Progenitor cell of endocrine pancreas (in vitro differentiated cells): ENCODE results near the gene ALOX15. TPM values are rescaled to one million over a fixed set of nuclear protein-coding genes. Genes with fewer than 3 reads are reported as not detected.
A peak's percentile ranks its signal among the peaks of the same experiment; 100 is the strongest.

Source experiments
- DNase-seq: peaks from one replicate; pipeline ENCODE4 v3.0.0; 2021; ENCODE audit warnings: low spot score; ENCODE audit not compliant: unreplicated experiment
- H3K27ac Mint-ChIP-seq: 2 replicates; pipeline ENCODE4 v1.8.0; 2021; ENCODE audit warnings: mild to moderate bottlenecking, moderate library complexity, mixed read lengths
- H3K27me3 Mint-ChIP-seq: 2 replicates; pipeline ENCODE4 v1.8.0; 2021; ENCODE audit warnings: mixed read lengths
- H3K36me3 Mint-ChIP-seq: 2 replicates; pipeline ENCODE4 v1.8.0; 2022; ENCODE audit warnings: mixed read lengths; ENCODE audit not compliant: insufficient read depth
- H3K4me1 Mint-ChIP-seq: 2 replicates; pipeline ENCODE4 v1.8.0; 2021; ENCODE audit warnings: low read depth, mixed read lengths
- H3K4me3 Mint-ChIP-seq: 2 replicates; pipeline ENCODE4 v1.8.0; 2021; ENCODE audit warnings: low read depth, mild to moderate bottlenecking, moderate library complexity, mixed read lengths
- H3K9me3 Mint-ChIP-seq: 2 replicates; pipeline ENCODE4 v1.8.0; 2021; ENCODE audit warnings: low read depth, mixed read lengths
- CTCF ChIP-seq: fragments of 200-600 bp; sonication (generic); IDR thresholded peaks from one replicate; pipeline ENCODE4 v1.5.0; 2021; ENCODE audit warnings: antibody characterized with exemption, mild to moderate bottlenecking; ENCODE audit not compliant: unreplicated experiment
- total RNA-seq: library from RNA; stranded (reverse); gene quantifications from 2 replicates; pipeline ENCODE4 v1.2.1, GENCODE V29; 2021

Gene ALOX15
- total RNA-seq, 1 donor from 2014 or later, result 0.69 TPM

DNA sequence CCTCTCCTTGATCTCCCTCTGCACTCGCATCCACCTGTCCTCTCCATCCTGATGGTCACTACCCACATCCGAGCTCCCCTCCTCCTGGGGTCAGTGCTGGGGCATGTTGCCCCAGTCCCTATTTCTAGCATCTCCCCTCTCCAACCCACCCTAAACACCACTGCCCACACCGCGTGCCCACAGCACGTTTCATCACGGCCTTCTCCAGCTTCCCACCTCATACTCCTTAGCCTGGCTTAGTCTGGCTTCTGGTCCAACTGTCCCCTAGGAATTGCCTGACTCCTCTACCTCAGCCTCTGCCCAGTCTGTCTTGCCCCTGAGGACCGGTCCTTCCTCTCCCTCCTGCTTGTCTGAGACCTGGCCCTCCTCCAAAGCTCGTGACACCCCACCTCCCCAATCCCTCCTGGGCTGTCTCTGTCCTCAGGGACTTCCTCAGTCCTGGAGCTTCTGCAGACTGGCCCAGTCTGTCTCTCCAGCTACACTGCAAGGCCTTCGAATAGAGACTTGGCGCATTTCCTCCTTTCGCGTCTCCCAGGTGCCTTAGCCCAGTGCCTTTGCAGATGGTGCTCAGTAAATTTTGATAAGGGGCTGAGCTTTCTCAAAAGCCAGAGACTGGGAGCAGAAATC lies 4.9 kb downstream of the ALOX15 start:
- Mint-ChIP-seq H3K27me3 (peaks cover 78% of the 10 kb centered on the region), H3K9me3 (no peaks in the 10 kb centered on the region), H3K27ac (no peak overlapping the region), H3K4me1 (peaks cover 6% of the 10 kb centered on the region), H3K36me3 (no peaks in the 10 kb centered on the region), H3K4me3 (no peak overlapping the region)
- DNase-seq, result no peak
- no peak for TF ChIP-seq CTCF

DNA sequence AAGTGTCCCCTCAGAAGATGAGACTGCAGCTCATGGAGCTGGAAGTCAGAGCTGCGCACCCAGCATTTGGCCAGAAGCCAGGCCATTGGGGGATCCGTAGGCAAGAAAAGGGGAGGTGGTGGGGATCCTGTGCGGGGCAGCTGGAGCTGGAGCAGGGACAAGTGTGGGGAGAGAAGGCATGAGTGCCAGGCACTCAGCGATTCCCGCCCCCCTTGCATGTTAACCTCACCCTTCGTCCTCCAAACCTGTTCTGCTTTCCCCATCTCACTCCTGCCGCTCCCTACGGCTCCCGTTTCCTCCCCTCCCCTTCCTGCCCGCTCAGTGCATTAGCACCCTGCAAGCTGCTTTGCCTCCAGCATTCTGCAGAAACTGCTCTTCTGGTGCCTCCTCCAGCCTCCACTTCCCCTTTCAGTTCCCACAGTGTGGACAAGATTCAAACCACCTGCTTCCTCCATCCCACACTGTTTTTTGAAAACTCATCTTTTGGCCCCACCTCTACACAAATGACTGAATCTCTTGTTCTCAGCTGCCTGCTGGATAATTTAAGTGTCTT lies 5.6 kb downstream of the ALOX15 start:
- no peaks in the 10 kb centered on the region for H3K36me3 Mint-ChIP-seq
- H3K27me3 Mint-ChIP-seq, result peaks cover 71% of the 10 kb centered on the region
- no peak for TF ChIP-seq CTCF
- no peak overlapping the region for H3K4me3 Mint-ChIP-seq
- H3K9me3 Mint-ChIP-seq, result no peaks in the 10 kb centered on the region
- H3K4me1 Mint-ChIP-seq, result peaks cover 4% of the 10 kb centered on the region
- DNase-seq, result no peak
- peak overlapping the region; percentile 38 for H3K27ac Mint-ChIP-seq

- no peaks in the 10 kb centered on the region for H3K9me3 Mint-ChIP-seq
- no peaks in the 10 kb centered on the region for H3K36me3 Mint-ChIP-seq
- H3K27ac Mint-ChIP-seq, result no peak overlapping the region
- DNase-seq, result no peak
- H3K27me3 Mint-ChIP-seq, result peaks cover 68% of the 10 kb centered on the region
- TF ChIP-seq CTCF, result no peak
- H3K4me3 Mint-ChIP-seq, result no peak overlapping the region
- H3K4me1 Mint-ChIP-seq, result peaks cover 2% of the 10 kb centered on the region
Measured at GRCh38 chr17:4634976-4635375, 6.5 kb downstream of the ALOX15 start.

GRCh38 chr17:4633643-4634042 lies 7.8 kb downstream of the ALOX15 start:
- no peak for DNase-seq

DNA sequence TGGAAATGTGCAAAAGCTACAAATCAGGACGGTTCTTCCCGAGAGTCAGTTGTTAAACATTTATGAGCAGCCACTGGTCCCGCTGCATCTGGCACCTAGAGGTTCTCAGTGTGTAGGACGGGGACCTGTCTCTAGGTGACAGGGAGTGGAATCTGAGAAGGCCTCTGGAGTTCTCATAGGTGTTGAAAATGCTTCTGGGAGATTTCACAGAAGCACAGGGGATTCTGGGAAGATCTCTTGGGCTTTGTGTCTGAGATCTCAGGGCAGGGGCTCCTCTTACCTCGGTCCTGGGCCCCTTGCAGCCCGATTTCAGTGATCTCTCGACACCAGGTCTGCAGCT lies 8.9 kb downstream of the ALOX15 start:
- TF ChIP-seq CTCF, result no peak
- DNase-seq, result no peak
- Mint-ChIP-seq H3K9me3 (no peaks in the 10 kb centered on the region), H3K36me3 (no peaks in the 10 kb centered on the region), H3K27me3 (peaks cover 51% of the 10 kb centered on the region), H3K4me3 (no peak overlapping the region), H3K27ac (no peak overlapping the region), H3K4me1 (no peaks in the 10 kb centered on the region)

More at GRCh38 chr17:4633643-4634042, 7.8 kb downstream of the ALOX15 start:
- no peaks in the 10 kb centered on the region for H3K9me3 Mint-ChIP-seq
- H3K4me1 Mint-ChIP-seq, result no peaks in the 10 kb centered on the region
- H3K4me3 Mint-ChIP-seq, result no peak overlapping the region
- H3K27ac Mint-ChIP-seq, result no peak overlapping the region
- no peaks in the 10 kb centered on the region for H3K36me3 Mint-ChIP-seq
- peaks cover 60% of the 10 kb centered on the region for H3K27me3 Mint-ChIP-seq
- TF ChIP-seq CTCF, result no peak
